Heart left ventricle (tissue), 13 donors: ENCODE data around the gene ETNK1.

ENCODE experiments used
- POLR2A ChIP-seq, 2 donors: fragments of 450-650 bp; IDR thresholded peaks; one replicate each; pipeline ENCODE4 v1.6.1; 2017; ENCODE audit warnings: antibody characterized with exemption in 2 of 2, mild to moderate bottlenecking in 2 of 2, moderate library complexity in 2 of 2
- TF ChIP-seq, protein P1 (sequence below), 12 donors: fragments of 200-600 bp; sonication (generic) in 4 of 12; IDR thresholded peaks; one replicate each; pipeline versions ENCODE4 v1.5.0 to v1.8.0; 2018 to 2022; ENCODE audit warnings: antibody characterized with exemption in 12 of 12, mild to moderate bottlenecking in 5 of 12
- donor health status: ischemic (EF 13 %, LVEDD 7.1; RV severe dilation, severe dysfunction).
- donor health status: DM: no; HTN: yes; CAD: no.
- donor health status: DM: no; HTN: no; CAD: no.
- donor health status: ischemic (EF 25% LVEDD 6.9; RV normal size, moderate dysfunction).
- donor health status: ischemic (EF 25% LVEDD 5.7; RV mildly dilated, moderate dysfunction).
- donor health status: ischemic (EF 35%, LVEDD 5.7; RV mildly dilated, moderate dysfunction).
- donor health status: nonischemic (EF 11% LVEDD 7.7; RV severe dilation, severe dysfunction).
- donor health status: DM: yes; HTN: yes; CAD: no.
- donor health status: PGD.
- donor health status: ischemic (EF 29% LVEDD 5.4; RV normal size, mild dysfunction).
- donor health status: nonischemic (EF 23%, LVEDD 6.1; RV moderate dilation, normal function).

- TF ChIP-seq POLR2A (IDR thresholded peaks at IDR 0.05) = no peak
- TF ChIP-seq, protein P1, sequence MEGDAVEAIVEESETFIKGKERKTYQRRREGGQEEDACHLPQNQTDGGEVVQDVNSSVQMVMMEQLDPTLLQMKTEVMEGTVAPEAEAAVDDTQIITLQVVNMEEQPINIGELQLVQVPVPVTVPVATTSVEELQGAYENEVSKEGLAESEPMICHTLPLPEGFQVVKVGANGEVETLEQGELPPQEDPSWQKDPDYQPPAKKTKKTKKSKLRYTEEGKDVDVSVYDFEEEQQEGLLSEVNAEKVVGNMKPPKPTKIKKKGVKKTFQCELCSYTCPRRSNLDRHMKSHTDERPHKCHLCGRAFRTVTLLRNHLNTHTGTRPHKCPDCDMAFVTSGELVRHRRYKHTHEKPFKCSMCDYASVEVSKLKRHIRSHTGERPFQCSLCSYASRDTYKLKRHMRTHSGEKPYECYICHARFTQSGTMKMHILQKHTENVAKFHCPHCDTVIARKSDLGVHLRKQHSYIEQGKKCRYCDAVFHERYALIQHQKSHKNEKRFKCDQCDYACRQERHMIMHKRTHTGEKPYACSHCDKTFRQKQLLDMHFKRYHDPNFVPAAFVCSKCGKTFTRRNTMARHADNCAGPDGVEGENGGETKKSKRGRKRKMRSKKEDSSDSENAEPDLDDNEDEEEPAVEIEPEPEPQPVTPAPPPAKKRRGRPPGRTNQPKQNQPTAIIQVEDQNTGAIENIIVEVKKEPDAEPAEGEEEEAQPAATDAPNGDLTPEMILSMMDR (IDR thresholded peaks at IDR 0.05) = no peak
Observed at GRCh38 chr12:22682663-22683062, 57.7 kb downstream of the ETNK1 start.
